ENCODE data around the gene TOB1.
"Not testable (repeated sequence)": the region's sequence is repeated elsewhere in the genome, so short reads cannot be mapped to it uniquely, and the experiment has no call there.

DNA sequence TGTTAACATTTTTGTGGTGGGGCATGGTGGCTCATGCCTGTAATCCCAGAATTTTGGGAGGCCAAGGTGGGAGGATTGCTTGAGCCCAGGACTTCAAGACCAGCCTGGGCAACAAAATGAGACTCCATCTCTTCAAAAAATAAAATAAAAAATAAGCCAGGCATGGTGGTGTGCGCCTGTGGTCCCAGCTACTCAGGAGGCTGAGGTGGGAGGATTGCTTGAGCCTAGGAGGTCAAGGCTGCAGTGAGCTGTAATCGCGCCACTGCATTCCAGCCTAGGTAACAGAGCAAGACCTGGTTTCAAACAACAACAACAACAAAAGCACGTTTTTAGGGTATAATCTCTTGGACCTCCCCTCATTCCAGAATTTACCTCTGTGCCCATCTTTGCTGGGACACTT lies 28.4 kb upstream of the TOB1 start:
- TF ChIP-seq CTCF, POLR2A (IDR thresholded peaks at IDR 0.05): not testable (repeated sequence)
